SK-N-SH (cell line): Measurements from ENCODE around the gene ADAMTSL5. TPM values are rescaled to one million over a fixed set of nuclear protein-coding genes. Genes with fewer than 3 reads are reported as not detected.

Source experiments
- CTCF ChIA-PET: fragments of 300-600, 350-600 bp; formaldehyde crosslinking; extraction: SDS; loops from one replicate; lab custom pipeline; 2021; lab: Yijun Ruan, JAX
- POLR2A ChIA-PET: fragments of 350-600 bp; sonication (Branson Sonifier 250); formaldehyde crosslinking; extraction: SDS; loops from one replicate; lab custom pipeline; 2020; ENCODE audit warnings: antibody characterized with exemption, inconsistent platforms; lab: Yijun Ruan, JAX
- DNase-seq: peaks from one replicate; pipeline ENCODE4 v3.0.0; 2012
- H2AFZ ChIP-seq: fragments of 200-600 bp; sonication (generic); 2 replicates; pipeline ENCODE4 v1.8.1; 2016; ENCODE audit warnings: antibody characterized with exemption, mild to moderate bottlenecking, low read depth
- H3F3A ChIP-seq: fragments of 200-600 bp; sonication (generic); replicated peaks from 2 replicates; pipeline ENCODE3; 2016; ENCODE audit warnings: antibody characterized with exemption, mild to moderate bottlenecking; ENCODE audit not compliant: insufficient read depth
- H3K27ac ChIP-seq, 2 experiments: fragments of 200-500 bp in 1 of 2; fragments of 200-600 bp in 1 of 2; sonication (Bioruptor generic) in 1 of 2; sonication (generic), shearing (Covaris generic) in 1 of 2; 2 replicates each; pipeline versions ENCODE4 v1.5.1 to v1.6.1; 2014 to 2016; ENCODE audit warnings: low read depth in 2 of 2, inconsistent platforms in 1 of 2, low read length in 1 of 2, mild to moderate bottlenecking in 1 of 2, mixed read lengths in 1 of 2
- H3K27me3 ChIP-seq: fragments of 200-600 bp; sonication (generic), shearing (Covaris generic); 2 replicates; pipeline ENCODE4 v1.6.1; 2016; ENCODE audit warnings: mixed run types; ENCODE audit not compliant: insufficient read depth
- H3K36me3 ChIP-seq, 2 experiments: fragments of 200-500 bp in 1 of 2; fragments of 200-600 bp in 1 of 2; sonication (Bioruptor generic) in 1 of 2; sonication (generic) in 1 of 2; replicated peaks in 1 of 2; 2 replicates each; pipeline versions ENCODE3 to v1.5.1; 2014 to 2016; ENCODE audit warnings: low read length in 1 of 2, mild to moderate bottlenecking in 1 of 2; ENCODE audit not compliant: insufficient read depth in 2 of 2, control insufficient read depth in 1 of 2
- H3K4me1 ChIP-seq, 2 experiments: fragments of 200-500 bp in 1 of 2; fragments of 200-600 bp in 1 of 2; sonication (Bioruptor generic) in 1 of 2; sonication (generic), shearing (Covaris generic) in 1 of 2; 2 replicates each; pipeline versions ENCODE4 v1.5.1 to v1.6.1; 2014 to 2016; ENCODE audit warnings: low read depth in 1 of 2, low read length in 1 of 2, mixed run types in 1 of 2; ENCODE audit not compliant: insufficient read depth in 2 of 2, control insufficient read depth in 1 of 2
- H3K4me2 ChIP-seq: fragments of 200-600 bp; sonication (generic), shearing (Covaris generic); 2 replicates; pipeline ENCODE4 v1.6.1; 2017; ENCODE audit warnings: mixed run types
- H3K4me3 ChIP-seq, 2 experiments: fragments of 200-500 bp in 1 of 2; fragments of 200-600 bp in 1 of 2; sonication (Bioruptor generic) in 1 of 2; sonication (generic), shearing (Covaris generic) in 1 of 2; 2 replicates each; pipeline versions ENCODE4 v1.5.1 to v1.8.1; 2014 to 2016; ENCODE audit warnings: low read depth in 2 of 2, inconsistent platforms in 1 of 2, low read length in 1 of 2, mild to moderate bottlenecking in 1 of 2, mixed read lengths in 1 of 2, moderate library complexity in 1 of 2
- H3K79me2 ChIP-seq: fragments of 200-600 bp; sonication (generic); 2 replicates; pipeline ENCODE4 v1.8.1; 2017; ENCODE audit warnings: mild to moderate bottlenecking; ENCODE audit not compliant: insufficient read depth
- H3K9ac ChIP-seq: fragments of 200-600 bp; sonication (generic); 2 replicates; pipeline ENCODE4 v1.6.1; 2017; ENCODE audit warnings: mixed run types
- H3K9me2 ChIP-seq: fragments of 200-600 bp; sonication (generic); 2 replicates; pipeline ENCODE4 v1.6.1; 2017; ENCODE audit warnings: mixed run types
- H3K9me3 ChIP-seq: fragments of 200-600 bp; sonication (generic); 2 replicates; pipeline ENCODE4 v1.6.1; 2017; ENCODE audit warnings: mixed run types, mild to moderate bottlenecking, moderate library complexity
- H4K20me1 ChIP-seq: fragments of 200-600 bp; sonication (generic); 2 replicates; pipeline ENCODE4 v1.6.1; 2017; ENCODE audit warnings: mild to moderate bottlenecking, mixed run types; ENCODE audit not compliant: insufficient read depth
- NFIC ChIP-seq: IDR thresholded peaks from 2 replicates; pipeline ENCODE4 v1.4.0; 2012; ENCODE audit warnings: borderline replicate concordance
- POLR2AphosphoS5 ChIP-seq: IDR thresholded peaks from 2 replicates; pipeline ENCODE4 v1.6.1; 2012; ENCODE audit warnings: low read depth, low read length
- WGBS: methylation state at CpG from one replicate; pipeline ENCODE4 v1.1.6; 2017; ENCODE audit warnings: low lambda C conversion rate; 5-methylcytosine and 5-hydroxymethylcytosine counted together
- polyA plus RNA-seq, 3 experiments: library from polyadenylated mRNA; depleted of rRNA; stranded (reverse); fragments of >200 nt; gene quantifications; 2 replicates each; pipeline ENCODE4 v1.2.3, GENCODE V29; 2012
- TF ChIP-seq, protein P1 (sequence below): IDR thresholded peaks from 2 replicates; pipeline ENCODE4; 2012
- TF ChIP-seq, protein P2 (sequence below): fragments of 200-600 bp; sonication (generic); IDR thresholded peaks from 2 replicates; pipeline ENCODE4 v1.6.1; 2017; ENCODE audit warnings: antibody characterized with exemption, mild to moderate bottlenecking, moderate library complexity

The ADAMTSL5 gene
- polyA plus RNA-seq, 1 of the 3 experiments (the other 2 are of a cell fraction), result 5.7 TPM

DNA sequence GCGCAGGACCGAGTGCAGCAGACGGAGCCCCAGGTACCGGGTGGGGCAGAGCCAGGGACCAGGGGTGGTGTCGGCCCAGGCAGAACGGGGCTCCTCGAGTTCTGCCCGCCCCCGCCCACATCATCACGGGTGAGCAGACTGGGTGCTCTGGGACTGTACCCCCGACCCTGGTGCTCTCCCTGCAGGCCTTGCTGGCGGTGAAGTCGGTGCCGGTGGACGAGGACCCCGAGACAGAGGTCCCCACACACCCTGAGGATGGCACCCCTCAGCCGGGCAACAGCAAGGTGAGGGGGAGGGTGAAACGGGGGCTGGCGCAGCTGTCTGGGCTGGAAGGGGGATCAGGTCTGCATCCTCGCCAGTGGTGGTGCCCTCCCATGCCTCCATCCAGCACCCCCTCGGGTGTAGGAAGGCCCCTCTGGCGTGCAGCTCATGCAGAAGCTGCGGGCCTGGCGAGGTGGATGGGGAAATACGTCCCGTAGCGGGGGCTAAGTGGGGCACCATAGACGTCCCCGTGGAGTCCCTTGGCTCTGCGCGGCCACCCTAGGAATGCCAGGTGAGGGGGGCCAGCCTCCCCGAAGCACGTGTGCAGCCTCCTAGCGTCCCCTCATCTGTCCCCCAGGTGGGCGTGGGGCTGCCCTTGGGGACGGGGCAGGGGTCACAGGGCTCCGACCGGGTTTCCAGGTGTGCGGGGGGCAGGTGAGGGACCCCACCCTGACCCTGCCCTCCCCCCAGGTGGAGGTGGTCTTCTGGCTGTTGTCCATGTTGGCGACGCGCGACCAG, 56.5 kb downstream of the ADAMTSL5 start:
- TF ChIP-seq NFIC, result no peak
- TF ChIP-seq, all 33 proteins: peak for 0
- Histone ChIP-seq H3K36me3 (peaks cover 4 to 7% of the 10 kb centered on the region in 2 experiments), H3K9me2 (no peaks in the 10 kb centered on the region), H3K9ac (no peak overlapping the region), H3F3A (peaks cover 9% of the 10 kb centered on the region), H3K9me3 (no peaks in the 10 kb centered on the region), H4K20me1 (peaks cover 11% of the 10 kb centered on the region; the same call in 1 of the 2 replicates), H3K27ac (no peak overlapping the region), H3K4me2 (no peak overlapping the region), H3K79me2 (no peaks in the 10 kb centered on the region), H2AFZ (no peak overlapping the region), H3K4me1 (peaks cover 0 to 18% of the 10 kb centered on the region in 2 experiments; a peak in 1 of 4 replicates), H3K27me3 (no peaks in the 10 kb centered on the region), H3K4me3 (no peak overlapping the region)
- ChIA-PET POLR2A (interaction anchor here (0.6 to 2.7 kb wide), 4 partner anchors 16 to 187 kb away, joined by 3 to 10 read pairs (median 8); partner anchors contain the start of genes CIRBP and REEP6), CTCF (interaction anchor here (0.6 to 3.5 kb wide), 2 partner anchors 11 to 607 kb away, joined by 3 to 16 read pairs; no protein-coding TSS in a partner anchor)
- 94% methylated on average over 23 of the region's 43 CpGs for WGBS
- DNase-seq, result no peak

DNA sequence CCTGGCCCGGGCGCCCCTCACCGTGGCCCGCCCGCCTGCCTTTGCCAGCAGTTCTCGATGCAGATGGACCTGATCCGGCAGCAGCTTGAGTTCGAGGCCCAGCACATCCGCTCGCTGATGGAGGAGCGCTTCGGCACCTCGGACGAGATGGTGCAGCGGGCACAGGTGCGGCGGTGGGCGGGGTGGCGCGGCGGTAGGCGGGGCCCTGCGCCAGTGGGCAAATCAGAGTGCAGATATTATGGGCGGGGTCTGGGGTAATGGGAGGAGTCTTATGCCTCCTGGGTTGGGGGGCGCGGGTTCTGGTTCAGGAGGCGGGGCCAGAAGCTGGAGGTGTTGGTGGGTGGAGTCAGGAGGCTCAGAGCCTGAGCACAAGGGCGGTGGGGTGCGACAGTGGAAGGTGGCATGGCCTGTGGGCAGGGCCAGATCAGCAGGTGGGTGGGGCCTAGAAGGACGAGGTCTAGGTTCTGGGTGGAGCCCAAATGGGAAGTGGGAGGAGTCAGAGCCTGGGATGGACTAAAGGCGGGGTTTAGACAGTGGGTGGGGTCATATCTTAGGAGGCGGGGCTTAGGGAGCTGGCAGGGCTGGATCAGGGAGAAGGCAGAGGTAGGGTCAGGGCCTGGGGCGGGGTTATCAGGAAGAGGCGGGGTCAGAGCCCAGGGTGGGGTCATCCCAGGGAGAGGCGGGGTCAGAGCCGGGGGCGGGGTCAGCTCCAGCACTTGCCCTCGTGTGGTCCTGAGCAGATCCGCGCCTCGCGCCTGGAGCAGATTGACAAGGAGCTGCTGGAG, 57.3 kb downstream of the ADAMTSL5 start:
- no peaks in the 10 kb centered on the region for H3K9me3 ChIP-seq
- no peak overlapping the region; a peak in 1 of 4 replicates for H3K27ac ChIP-seq
- ChIA-PET CTCF (interaction anchor here (0.6 to 3.5 kb wide), 2 partner anchors 11 to 608 kb away, joined by 3 to 16 read pairs; no protein-coding TSS in a partner anchor), POLR2A (interaction anchor here (0.6 to 2.7 kb wide), 4 partner anchors 16 to 186 kb away, joined by 3 to 10 read pairs (median 8); partner anchors contain the start of genes CIRBP and REEP6)
- H3K9ac ChIP-seq, result no peak overlapping the region
- H3K4me1 ChIP-seq, result peaks cover 0 to 26% of the 10 kb centered on the region in 2 experiments; a peak in 1 of 4 replicates
- no peaks in the 10 kb centered on the region for H3K79me2 ChIP-seq
- H3F3A ChIP-seq, result peaks cover 9% of the 10 kb centered on the region
- H2AFZ ChIP-seq, result no peak overlapping the region
- peak; percentile 94 for DNase-seq
- H3K27me3 ChIP-seq, result no peaks in the 10 kb centered on the region
- H3K4me2 ChIP-seq, result no peak overlapping the region
- peaks cover 18% of the 10 kb centered on the region; the same call in 1 of the 2 replicates for H4K20me1 ChIP-seq
- H3K36me3 ChIP-seq, result peaks cover 2% of the 10 kb centered on the region in 2 experiments
- WGBS, result 84% methylated on average over 21 of the region's 42 CpGs
- H3K4me3 ChIP-seq, result no peak overlapping the region
- TF ChIP-seq, protein P1, sequence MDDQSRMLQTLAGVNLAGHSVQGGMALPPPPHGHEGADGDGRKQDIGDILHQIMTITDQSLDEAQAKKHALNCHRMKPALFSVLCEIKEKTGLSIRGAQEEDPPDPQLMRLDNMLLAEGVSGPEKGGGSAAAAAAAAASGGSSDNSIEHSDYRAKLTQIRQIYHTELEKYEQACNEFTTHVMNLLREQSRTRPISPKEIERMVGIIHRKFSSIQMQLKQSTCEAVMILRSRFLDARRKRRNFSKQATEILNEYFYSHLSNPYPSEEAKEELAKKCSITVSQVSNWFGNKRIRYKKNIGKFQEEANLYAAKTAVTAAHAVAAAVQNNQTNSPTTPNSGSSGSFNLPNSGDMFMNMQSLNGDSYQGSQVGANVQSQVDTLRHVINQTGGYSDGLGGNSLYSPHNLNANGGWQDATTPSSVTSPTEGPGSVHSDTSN, result no peak
- TF ChIP-seq, protein P2, sequence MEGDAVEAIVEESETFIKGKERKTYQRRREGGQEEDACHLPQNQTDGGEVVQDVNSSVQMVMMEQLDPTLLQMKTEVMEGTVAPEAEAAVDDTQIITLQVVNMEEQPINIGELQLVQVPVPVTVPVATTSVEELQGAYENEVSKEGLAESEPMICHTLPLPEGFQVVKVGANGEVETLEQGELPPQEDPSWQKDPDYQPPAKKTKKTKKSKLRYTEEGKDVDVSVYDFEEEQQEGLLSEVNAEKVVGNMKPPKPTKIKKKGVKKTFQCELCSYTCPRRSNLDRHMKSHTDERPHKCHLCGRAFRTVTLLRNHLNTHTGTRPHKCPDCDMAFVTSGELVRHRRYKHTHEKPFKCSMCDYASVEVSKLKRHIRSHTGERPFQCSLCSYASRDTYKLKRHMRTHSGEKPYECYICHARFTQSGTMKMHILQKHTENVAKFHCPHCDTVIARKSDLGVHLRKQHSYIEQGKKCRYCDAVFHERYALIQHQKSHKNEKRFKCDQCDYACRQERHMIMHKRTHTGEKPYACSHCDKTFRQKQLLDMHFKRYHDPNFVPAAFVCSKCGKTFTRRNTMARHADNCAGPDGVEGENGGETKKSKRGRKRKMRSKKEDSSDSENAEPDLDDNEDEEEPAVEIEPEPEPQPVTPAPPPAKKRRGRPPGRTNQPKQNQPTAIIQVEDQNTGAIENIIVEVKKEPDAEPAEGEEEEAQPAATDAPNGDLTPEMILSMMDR, result no peak
- TF ChIP-seq POLR2AphosphoS5, result no peak
- no peaks in the 10 kb centered on the region for H3K9me2 ChIP-seq

Other genes starting within 250 kb of the ADAMTSL5 start
- gene CIRBP, start 243.7 kb downstream of the ADAMTSL5 start, polyA plus RNA-seq (2012; rRNA removed), result 762 and 857 TPM in 2 replicates
- 53.5 and 78.0 TPM in 2 replicates for gene FAM174C, start 237.5 kb downstream of the ADAMTSL5 start, polyA plus RNA-seq (2012; rRNA removed)
- gene EFNA2, start 227.1 kb downstream of the ADAMTSL5 start, polyA plus RNA-seq (2012; rRNA removed), result 0.67 and 1.1 TPM in 2 replicates
- 52.5 and 66.4 TPM in 2 replicates for gene NDUFS7, start 129.1 kb downstream of the ADAMTSL5 start, polyA plus RNA-seq (2012; rRNA removed)
- 76.5 and 85.3 TPM in 2 replicates for gene GAMT, start 111.5 kb downstream of the ADAMTSL5 start, polyA plus RNA-seq (2012; rRNA removed)
- 43.8 and 54.3 TPM in 2 replicates for gene DAZAP1, start 105.4 kb downstream of the ADAMTSL5 start, polyA plus RNA-seq (2012; rRNA removed)
- gene RPS15, start 74.6 kb downstream of the ADAMTSL5 start, polyA plus RNA-seq (2012; rRNA removed), result 2,836 and 3,749 TPM in 2 replicates
- 1.3 and 1.8 TPM in 2 replicates for gene APC2, start 62.9 kb downstream of the ADAMTSL5 start, polyA plus RNA-seq (2012; rRNA removed)
- gene C19orf25, start 33.8 kb downstream of the ADAMTSL5 start, polyA plus RNA-seq (2012; rRNA removed), result 23.4 and 25.3 TPM in 2 replicates
- gene PCSK4, start 22.7 kb downstream of the ADAMTSL5 start, polyA plus RNA-seq (2012; rRNA removed), result 5.8 and 6.6 TPM in 2 replicates
- gene REEP6, start 21.8 kb downstream of the ADAMTSL5 start, polyA plus RNA-seq (2012; rRNA removed), result 6.8 and 9.1 TPM in 2 replicates
- 0.03 TPM in 1 of 2 replicates, not detected in the other for gene PLK5, start 11.1 kb upstream of the ADAMTSL5 start, polyA plus RNA-seq (2012; rRNA removed)
- gene MEX3D, start 55.3 kb upstream of the ADAMTSL5 start, polyA plus RNA-seq (2012; rRNA removed), result 11.5 and 14.9 TPM in 2 replicates
- 74.1 and 96.5 TPM in 2 replicates for gene MBD3, start 79.8 kb upstream of the ADAMTSL5 start, polyA plus RNA-seq (2012; rRNA removed)
- 247 and 372 TPM in 2 replicates for gene UQCR11, start 92.4 kb upstream of the ADAMTSL5 start, polyA plus RNA-seq (2012; rRNA removed)
- 81.3 and 104 TPM in 2 replicates for gene TCF3, start 139.6 kb upstream of the ADAMTSL5 start, polyA plus RNA-seq (2012; rRNA removed)
- gene ONECUT3, start 240.5 kb upstream of the ADAMTSL5 start, polyA plus RNA-seq (2012; rRNA removed), result not detected in 2 replicates